IMR-90 (cell line): Measurements from ENCODE around the gene STXBP2. TPM values are rescaled to one million over a fixed set of nuclear protein-coding genes. Genes with fewer than 3 reads are reported as not detected.

ENCODE experiments used
- ATAC-seq: fragments of 200-7000 bp; cut with Tn5 transposase; 2 replicates; pipeline ENCODE4 v1.9.1; 2020; ENCODE audit warnings: low read depth, mild to moderate bottlenecking, moderate library complexity
- BruUV-seq: library from RNA; stranded (reverse); fragments of 400-500 nt; replicated peaks from 2 replicates; lab custom pipeline; 2021; lab: Mats Ljungman, UMichigan
- CTCF ChIA-PET: fragments of 300-600 bp; formaldehyde crosslinking; extraction: SDS; loops from one replicate; lab custom pipeline; 2021; ENCODE audit warnings: antibody characterized with exemption; lab: Yijun Ruan, JAX
- POLR2A ChIA-PET: fragments of 300-600 bp; sonication (Branson Sonifier 250); formaldehyde crosslinking; loops from one replicate; lab custom pipeline; 2022; ENCODE audit warnings: antibody characterized with exemption; ENCODE audit not compliant: unreplicated experiment; lab: Charles Lee
- DNase-seq: peaks from one replicate; pipeline ENCODE4 v3.0.0; 2013
- H2AFZ ChIP-seq: replicated peaks from 2 replicates; pipeline ENCODE3; 2013; ENCODE audit warnings: low read length, mild to moderate bottlenecking; ENCODE audit not compliant: poor library complexity
- H2AK5ac ChIP-seq: 2 replicates; pipeline ENCODE4 v1.6.1; 2013; ENCODE audit warnings: low read depth, low read length, inconsistent platforms
- H2AK9ac ChIP-seq: replicated peaks from 2 replicates; pipeline ENCODE3; 2013; ENCODE audit warnings: mild to moderate bottlenecking, low read depth, low read length, moderate library complexity; ENCODE audit not compliant: poor library complexity
- H2BK120ac ChIP-seq: 2 replicates; pipeline ENCODE4 v1.6.1; 2013; ENCODE audit warnings: low read depth, low read length, inconsistent platforms
- H2BK15ac ChIP-seq: 3 replicates; pipeline ENCODE4 v1.6.1; 2013; ENCODE audit warnings: low read depth, low read length, inconsistent platforms
- H2BK20ac ChIP-seq: 2 replicates; pipeline ENCODE4 v1.6.1; 2013; ENCODE audit warnings: low read depth, mild to moderate bottlenecking, inconsistent platforms, low read length, moderate library complexity
- H2BK5ac ChIP-seq: 2 replicates; pipeline ENCODE4 v1.6.1; 2013; ENCODE audit warnings: mild to moderate bottlenecking, low read depth, low read length, inconsistent platforms; ENCODE audit not compliant: poor library complexity, severe bottlenecking
- H3K14ac ChIP-seq: replicated peaks from 2 replicates; pipeline ENCODE4 v1.6.1; 2013; ENCODE audit warnings: low read depth, low read length, inconsistent platforms
- H3K18ac ChIP-seq: 2 replicates; pipeline ENCODE4 v1.6.1; 2013; ENCODE audit warnings: low read depth, low read length, control low read depth
- H3K23ac ChIP-seq: 2 replicates; pipeline ENCODE4 v1.6.1; 2013; ENCODE audit warnings: low read depth, low read length, inconsistent platforms
- H3K27ac ChIP-seq: 2 replicates; pipeline ENCODE4 v1.5.1; 2013; ENCODE audit warnings: mild to moderate bottlenecking, control low read depth, low read length; ENCODE audit not compliant: insufficient read depth
- H3K27me3 ChIP-seq: 2 replicates; pipeline ENCODE4 v1.6.1; 2013; ENCODE audit warnings: low read length; ENCODE audit not compliant: control insufficient read depth, insufficient read depth
- H3K36me3 ChIP-seq: 2 replicates; pipeline ENCODE4 v1.6.1; 2013; ENCODE audit warnings: low read length, mixed read lengths; ENCODE audit not compliant: control insufficient read depth, insufficient read depth
- H3K4ac ChIP-seq: 2 replicates; pipeline ENCODE4 v1.6.1; 2013; ENCODE audit warnings: low read depth, low read length, inconsistent platforms
- H3K4me1 ChIP-seq: 2 replicates; pipeline ENCODE4 v1.6.1; 2013; ENCODE audit warnings: low read length, mixed read lengths; ENCODE audit not compliant: control insufficient read depth, insufficient read depth
- H3K4me2 ChIP-seq: 2 replicates; pipeline ENCODE4 v1.6.1; 2013; ENCODE audit warnings: low read depth, mild to moderate bottlenecking, control low read depth, low read length, moderate library complexity
- H3K4me3 ChIP-seq: 2 replicates; pipeline ENCODE4 v1.5.1; 2013; ENCODE audit warnings: low read depth, mild to moderate bottlenecking, control low read depth, low read length, moderate library complexity; ENCODE audit not compliant: insufficient read depth
- H3K56ac ChIP-seq: 2 replicates; pipeline ENCODE4 v1.6.1; 2013; ENCODE audit warnings: low read length, inconsistent platforms; ENCODE audit not compliant: insufficient read depth; ENCODE audit errors: extremely low read depth
- H3K79me1 ChIP-seq, 2 experiments: 2 replicates each; pipeline ENCODE4 v1.6.1; 2013; ENCODE audit warnings: low read length in 2 of 2, inconsistent platforms in 1 of 2, low read depth in 1 of 2
- H3K9ac ChIP-seq: 2 replicates; pipeline ENCODE4 v1.6.1; 2013; ENCODE audit warnings: low read depth, low read length, control low read depth
- H3K9me1 ChIP-seq: 2 replicates; pipeline ENCODE4 v1.6.1; 2013; ENCODE audit warnings: low read length, inconsistent platforms; ENCODE audit not compliant: insufficient read depth
- H3K9me3 ChIP-seq: 2 replicates; pipeline ENCODE4 v1.6.1; 2013; ENCODE audit warnings: low read length; ENCODE audit not compliant: control insufficient read depth, insufficient read depth
- H4K20me1 ChIP-seq: 2 replicates; pipeline ENCODE4 v1.6.1; 2013; ENCODE audit warnings: low read length, inconsistent platforms; ENCODE audit not compliant: insufficient read depth
- H4K5ac ChIP-seq: 2 replicates; pipeline ENCODE4 v1.6.1; 2013; ENCODE audit warnings: mild to moderate bottlenecking, low read depth, low read length, control low read depth
- H4K8ac ChIP-seq, 2 experiments: 2 replicates each; pipeline ENCODE4 v1.6.1; 2013; ENCODE audit warnings: low read depth in 2 of 2, low read length in 2 of 2, control low read depth in 1 of 2, inconsistent platforms in 1 of 2
- H4K91ac ChIP-seq: 2 replicates; pipeline ENCODE4 v1.6.1; 2013; ENCODE audit warnings: low read depth, low read length, inconsistent platforms; ENCODE audit not compliant: insufficient read depth
- BHLHE40 ChIP-seq: fragments of 150-350 bp; IDR thresholded peaks from 2 replicates; pipeline ENCODE4 v1.6.1; 2016; ENCODE audit warnings: mild to moderate bottlenecking, low read depth, low read length
- CEBPB ChIP-seq: IDR thresholded peaks from 2 replicates; pipeline ENCODE4 v1.6.1; 2012; ENCODE audit warnings: low read depth, low read length, improper control_type of control experiment
- CTCF ChIP-seq: conservative IDR thresholded peaks from 2 replicates; pipeline ENCODE4 v1.5.1; 2012; ENCODE audit warnings: mild to moderate bottlenecking, low read depth, low read length, improper control_type of control experiment
- ELK1 ChIP-seq: fragments of 150-350 bp; IDR thresholded peaks from 2 replicates; pipeline ENCODE4 v1.6.1; 2016; ENCODE audit warnings: low read depth, mild to moderate bottlenecking, low read length, moderate library complexity, borderline replicate concordance
- FOS ChIP-seq: fragments of 150-350 bp; IDR thresholded peaks from 2 replicates; pipeline ENCODE4 v1.6.1; 2016; ENCODE audit warnings: low read depth, low read length
- MAFK ChIP-seq: IDR thresholded peaks from 2 replicates; pipeline ENCODE4 v1.6.1; 2012; ENCODE audit warnings: low read depth, low read length, improper control_type of control experiment
- MAZ ChIP-seq: IDR thresholded peaks from 2 replicates; pipeline ENCODE4 v1.6.1; 2012; ENCODE audit warnings: low read depth, mild to moderate bottlenecking, low read length, improper control_type of control experiment, moderate library complexity, borderline replicate concordance
- MXI1 ChIP-seq: IDR thresholded peaks from 2 replicates; pipeline ENCODE4 v1.6.1; 2012; ENCODE audit warnings: low read depth, mild to moderate bottlenecking, low read length, moderate library complexity, borderline replicate concordance
- POLR2A ChIP-seq: IDR thresholded peaks from 2 replicates; pipeline ENCODE4 v1.6.1; 2012; ENCODE audit warnings: mild to moderate bottlenecking, low read depth, low read length
- RAD21 ChIP-seq: IDR thresholded peaks from 2 replicates; pipeline ENCODE4 v1.6.1; 2012; ENCODE audit warnings: low read length, improper control_type of control experiment
- RCOR1 ChIP-seq: IDR thresholded peaks from 2 replicates; pipeline ENCODE4 v1.6.1; 2012; ENCODE audit warnings: mild to moderate bottlenecking, low read length, improper control_type of control experiment; ENCODE audit not compliant: insufficient replicate concordance
- RFX5 ChIP-seq: IDR thresholded peaks from 2 replicates; pipeline ENCODE4 v1.8.0; 2012; ENCODE audit warnings: low read depth, mild to moderate bottlenecking, low read length, moderate library complexity
- SMC3 ChIP-seq: fragments of 150-350 bp; IDR thresholded peaks from 2 replicates; pipeline ENCODE4 v1.6.1; 2016; ENCODE audit warnings: low read depth, mild to moderate bottlenecking, antibody characterized with exemption, low read length, moderate library complexity
- USF2 ChIP-seq: fragments of 150-350 bp; IDR thresholded peaks from 2 replicates; pipeline ENCODE4 v1.6.1; 2017; ENCODE audit warnings: mild to moderate bottlenecking, antibody characterized with exemption, low read length, low read depth
- WGBS, 2 experiments: methylation state at CpG; one replicate each; pipeline versions ENCODE4 v1.1.5 to v1.1.7; 2013; ENCODE audit warnings: missing lambda C conversion rate in 2 of 2; ENCODE audit not compliant: insufficient read length in 1 of 2; ENCODE audit errors: extremely low coverage in 2 of 2; 5-methylcytosine and 5-hydroxymethylcytosine counted together
- dilution Hi-C: fragments of 300-500 bp; cut with HindIII; formaldehyde crosslinking; loops from one replicate; pipeline ENCODE4 v1.14.3; 2018; ENCODE audit warnings: low sequenced_read_pairs; ENCODE audit not compliant: unreplicated experiment
- in situ Hi-C: fragments of 300-500 bp; cut with MboI; formaldehyde crosslinking; loops from 3 replicates; pipeline ENCODE4 v1.14.3; 2019; ENCODE audit warnings: low sequenced_read_pairs, inconsistent platforms, mixed read lengths
- intact Hi-C: fragments of 100-400 bp; cut with micrococcal nuclease; formaldehyde crosslinking; loops from 2 replicates; pipeline ENCODE4 v1.10.0; 2022
- polyA plus RNA-seq, 3 experiments: library from polyadenylated mRNA; depleted of rRNA; stranded (reverse); fragments of >200 nt; gene quantifications; 2 replicates each; pipeline ENCODE4 v1.2.3, GENCODE V29; 2012; ENCODE audit warnings: low replicate concordance in 1 of 3
- total RNA-seq: library from RNA; depleted of rRNA; stranded (reverse); fragments of >200 nt; gene quantifications from 2 replicates; pipeline ENCODE4 v1.2.3, GENCODE V29; 2012

The STXBP2 gene
- total and polyA plus RNA-seq, 2 of the 4 experiments (the other 2 are of a cell fraction): 3.9 to 12.6 TPM

GRCh38 chr19:7618771-7619510 is 18.0 kb upstream of the STXBP2 start:
- in situ Hi-C loops (no loop called here), intact Hi-C loops (no loop called here), dilution Hi-C loops (no loop called here)
- no peak overlapping the region for H2BK15ac ChIP-seq
- no peak overlapping the region for H4K91ac ChIP-seq
- no peak overlapping the region for H3K4me3 ChIP-seq
- no peak overlapping the region for H2AK5ac ChIP-seq
- H3K23ac ChIP-seq: no peak overlapping the region
- H3K36me3 ChIP-seq: peaks cover 51% of the 10 kb centered on the region
- H3K4me2 ChIP-seq: no peak overlapping the region
- no peak overlapping the region for H3K18ac ChIP-seq
- H3K9me3 ChIP-seq: no peaks in the 10 kb centered on the region
- no TSS peak for BruUV-seq
- DNase-seq (no peak), ATAC-seq (no peak)
- H3K27me3 ChIP-seq: no peaks in the 10 kb centered on the region
- H4K5ac ChIP-seq: no peak overlapping the region
- no peak overlapping the region for H3K14ac ChIP-seq
- no peak overlapping the region for H3K27ac ChIP-seq
- CTCF ChIA-PET: no interaction called here
- no peak overlapping the region for H3K9ac ChIP-seq
- H2BK5ac ChIP-seq: no peak overlapping the region
- H3K4ac ChIP-seq: no peak overlapping the region
- POLR2A ChIA-PET: no interaction called here
- WGBS, 2 experiments: 82% methylated on average over 14 of the region's 21 CpGs; no CpG with 5 or more reads in 1 of the 2 experiments
- TF ChIP-seq RCOR1 (no peak), RFX5 (no peak), FOS (no peak), ELK1 (no peak), BHLHE40 (no peak), USF2 (no peak), SMC3 (no peak), MXI1 (no peak), MAZ (no peak), MAFK (no peak), CTCF (no peak), CEBPB (no peak), RAD21 (no peak), POLR2A (no peak)
- H2AFZ ChIP-seq: no peak overlapping the region
- no peak overlapping the region for H2AK9ac ChIP-seq
- no peaks in the 10 kb centered on the region for H3K79me1 ChIP-seq
- H4K8ac ChIP-seq: no peak overlapping the region
- no peaks in the 10 kb centered on the region for H3K9me1 ChIP-seq
- H3K4me1 ChIP-seq: no peaks in the 10 kb centered on the region
- no peaks in the 10 kb centered on the region for H4K20me1 ChIP-seq
- H2BK20ac ChIP-seq: no peak overlapping the region
- H2BK120ac ChIP-seq: no peak overlapping the region
- no peak overlapping the region for H3K56ac ChIP-seq
